Skeletal muscle tissue (tissue), 4 donors: ENCODE measurements around the gene DRGX. TPM values are rescaled to one million over a fixed set of nuclear protein-coding genes. Genes with fewer than 3 reads are reported as not detected.

ENCODE experiments used
- H3K27ac ChIP-seq: one replicate; pipeline ENCODE4 v1.7.0; 2013; ENCODE audit warnings: mild to moderate bottlenecking, low read depth, low read length, inconsistent platforms
- H3K27me3 ChIP-seq, 3 donors: one replicate each; pipeline ENCODE4 v1.7.0; 2013; ENCODE audit warnings: low read length in 3 of 3; ENCODE audit not compliant: control insufficient read depth in 3 of 3, insufficient read depth in 3 of 3
- H3K36me3 ChIP-seq, 3 donors: one replicate each; pipeline ENCODE4 v1.7.0; 2013; ENCODE audit warnings: low read length in 3 of 3; ENCODE audit not compliant: control insufficient read depth in 3 of 3, insufficient read depth in 3 of 3
- H3K4me1 ChIP-seq, 3 donors: one replicate each; pipeline ENCODE4 v1.7.0; 2013; ENCODE audit warnings: low read length in 3 of 3, mild to moderate bottlenecking in 3 of 3; ENCODE audit not compliant: control insufficient read depth in 3 of 3, insufficient read depth in 3 of 3
- H3K4me3 ChIP-seq, 3 donors: one replicate each; pipeline ENCODE4 v1.7.0; 2013; ENCODE audit warnings: low read length in 3 of 3
- H3K9ac ChIP-seq, 3 donors: one replicate each; pipeline ENCODE4 v1.7.0; 2013; ENCODE audit warnings: low read length in 3 of 3, mild to moderate bottlenecking in 3 of 3, moderate library complexity in 2 of 3, low read depth in 1 of 3
- H3K9me3 ChIP-seq, 3 donors: one replicate each; pipeline ENCODE4 v1.7.0; 2013; ENCODE audit warnings: low read length in 3 of 3; ENCODE audit not compliant: control insufficient read depth in 3 of 3
- total RNA-seq: library from RNA; depleted of rRNA; stranded (reverse); fragments of >200 nt; gene quantifications from one replicate; pipeline ENCODE4 v1.2.3, GENCODE V29; 2014
- donor health status: Osteomylitis.

The DRGX gene
- total RNA-seq, 1 donor from 2014 or later: not detected

- Histone ChIP-seq H3K9me3 (no peaks in the 10 kb centered on the region), H3K36me3 (no peaks in the 10 kb centered on the region), H3K27me3 (peaks cover 71 to 89% (median 72%) of the 10 kb centered on the region in 3 donors), H3K27ac (no peak overlapping the region), H3K4me3 (no peak overlapping the region), H3K9ac (no peak overlapping the region), H3K4me1 (peaks cover 4 to 9% (median 5%) of the 10 kb centered on the region in 3 donors)
Observed at GRCh38 chr10:49397036-49397999, 1.4 kb upstream of the DRGX start.

- H3K27me3 ChIP-seq: peaks cover 74 to 90% (median 75%) of the 10 kb centered on the region in 3 donors
- no peaks in the 10 kb centered on the region for H3K9me3 ChIP-seq
- no peak overlapping the region for H3K4me3 ChIP-seq
- peaks cover 4 to 9% (median 5%) of the 10 kb centered on the region in 3 donors for H3K4me1 ChIP-seq
- no peak overlapping the region for H3K27ac ChIP-seq
- H3K36me3 ChIP-seq: no peaks in the 10 kb centered on the region
- no peak overlapping the region for H3K9ac ChIP-seq
Observed at GRCh38 chr10:49396666-49396999, 744 bp upstream of the DRGX start.

- Histone ChIP-seq H3K9ac (no peak overlapping the region), H3K9me3 (no peaks in the 10 kb centered on the region), H3K36me3 (no peaks in the 10 kb centered on the region), H3K27ac (no peak overlapping the region), H3K4me1 (peaks cover 4 to 9% (median 5%) of the 10 kb centered on the region in 3 donors), H3K4me3 (no peak overlapping the region), H3K27me3 (peaks cover 71 to 90% (median 74%) of the 10 kb centered on the region in 3 donors)
Observed at GRCh38 chr10:49394933-49395740, 752 bp downstream of the DRGX start.

GRCh38 chr10:49393757-49394156 is 2.1 kb downstream of the DRGX start:
- Histone ChIP-seq H3K36me3 (no peaks in the 10 kb centered on the region), H3K27ac (no peak overlapping the region), H3K4me3 (no peak overlapping the region), H3K9ac (no peak overlapping the region), H3K4me1 (peaks cover 4 to 9% (median 5%) of the 10 kb centered on the region in 3 donors), H3K27me3 (peaks cover 66 to 84% (median 68%) of the 10 kb centered on the region in 3 donors), H3K9me3 (no peaks in the 10 kb centered on the region)

- peaks cover 61 to 83% (median 65%) of the 10 kb centered on the region in 3 donors for H3K27me3 ChIP-seq
- peaks cover 3 to 6% (median 5%) of the 10 kb centered on the region in 3 donors for H3K4me1 ChIP-seq
- no peak overlapping the region for H3K27ac ChIP-seq
- H3K9me3 ChIP-seq: no peaks in the 10 kb centered on the region
- no peaks in the 10 kb centered on the region for H3K36me3 ChIP-seq
- no peak overlapping the region for H3K9ac ChIP-seq
- no peak overlapping the region for H3K4me3 ChIP-seq
Observed at GRCh38 chr10:49393301-49393700, 2.6 kb downstream of the DRGX start.

GRCh38 chr10:49389361-49389933 is 6.4 kb downstream of the DRGX start:
- no peaks in the 10 kb centered on the region for H3K4me1 ChIP-seq
- H3K4me3 ChIP-seq: no peak overlapping the region
- no peaks in the 10 kb centered on the region for H3K9me3 ChIP-seq
- H3K27ac ChIP-seq: no peak overlapping the region
- no peaks in the 10 kb centered on the region for H3K36me3 ChIP-seq
- peaks cover 36 to 58% (median 48%) of the 10 kb centered on the region in 3 donors for H3K27me3 ChIP-seq
- no peak overlapping the region for H3K9ac ChIP-seq

GRCh38 chr10:49388161-49388560 is 7.7 kb downstream of the DRGX start:
- Histone ChIP-seq H3K9ac (no peak overlapping the region), H3K4me1 (no peaks in the 10 kb centered on the region), H3K36me3 (no peaks in the 10 kb centered on the region), H3K9me3 (no peaks in the 10 kb centered on the region), H3K27ac (no peak overlapping the region), H3K4me3 (no peak overlapping the region), H3K27me3 (peaks cover 24 to 52% (median 40%) of the 10 kb centered on the region in 3 donors)

- Histone ChIP-seq H3K4me3 (no peak overlapping the region), H3K27me3 (peaks cover 22 to 49% (median 44%) of the 10 kb centered on the region in 3 donors)
Observed at GRCh38 chr10:49387071-49387470, 8.8 kb downstream of the DRGX start.

GRCh38 chr10:49385939-49386922 is 9.7 kb downstream of the DRGX start:
- no peak overlapping the region for H3K4me3 ChIP-seq
- H3K4me1 ChIP-seq: no peaks in the 10 kb centered on the region
- H3K9ac ChIP-seq: no peak overlapping the region
- H3K27me3 ChIP-seq: peaks cover 14 to 42% (median 39%) of the 10 kb centered on the region in 3 donors
- H3K27ac ChIP-seq: no peak overlapping the region
- H3K36me3 ChIP-seq: no peaks in the 10 kb centered on the region
- no peaks in the 10 kb centered on the region for H3K9me3 ChIP-seq

More at GRCh38 chr10:49387071-49387470, 8.8 kb downstream of the DRGX start:
- Histone ChIP-seq H3K27ac (no peak overlapping the region), H3K4me1 (no peaks in the 10 kb centered on the region), H3K9me3 (no peaks in the 10 kb centered on the region), H3K9ac (no peak overlapping the region), H3K36me3 (no peaks in the 10 kb centered on the region)
